LNCaP clone FGC (cell line): Measurements from ENCODE around the gene FMN1.

Source experiments
- DNase-seq: peaks from one replicate; pipeline ENCODE4 v3.0.0-alpha.2; 2011; ENCODE audit warnings: low read depth
- H3K4me3 ChIP-seq: 2 replicates; pipeline ENCODE4 v1.5.1; 2011; ENCODE audit warnings: mild to moderate bottlenecking, low read depth, low read length, control low read depth
- CTCF ChIP-seq: IDR thresholded peaks from 2 replicates; pipeline ENCODE4 v1.5.1; 2012; ENCODE audit warnings: mild to moderate bottlenecking; ENCODE audit not compliant: control insufficient read depth, insufficient read depth; ENCODE audit errors: extremely low read depth

FMN1 gene

GRCh38 chr15:32730677-32731654 is 463.5 kb downstream of the FMN1 start:
- no peak for TF ChIP-seq CTCF
- H3K4me3 ChIP-seq: no peak overlapping the region
- no peak for DNase-seq

DNA sequence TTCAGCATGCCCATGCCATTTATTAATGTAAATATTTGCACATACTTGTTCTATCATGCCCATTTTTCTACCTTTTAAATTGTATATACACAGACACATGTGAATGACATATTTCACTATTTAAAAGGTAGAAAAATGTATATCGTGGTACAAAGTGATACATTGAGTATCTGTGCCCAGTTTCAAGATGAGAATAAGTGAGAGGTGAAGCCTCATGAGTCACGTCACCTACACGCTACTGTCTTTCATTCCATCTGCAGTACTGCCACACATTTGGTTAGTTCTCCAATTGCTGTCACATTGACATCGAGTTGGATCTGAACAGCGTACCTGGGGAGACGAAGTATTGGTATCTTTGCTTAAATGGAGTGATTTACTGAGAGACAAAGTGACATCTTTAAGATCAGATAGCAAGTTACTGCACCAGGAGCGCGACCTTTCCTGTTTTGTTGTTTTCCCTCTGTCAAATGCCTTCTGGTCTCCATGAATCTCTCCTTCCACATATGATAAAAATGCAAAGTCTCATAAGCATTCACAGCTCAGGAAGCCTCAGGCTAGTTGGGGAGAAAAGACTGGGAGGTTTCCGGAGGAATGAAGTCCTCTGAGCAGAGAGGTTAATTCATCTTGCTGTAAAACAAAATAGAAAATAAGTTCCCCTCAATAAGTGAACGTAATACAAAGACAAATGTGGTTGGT is 464.7 kb downstream of the FMN1 start:
- TF ChIP-seq CTCF: no peak

GRCh38 chr15:32723171-32723948 is 471.2 kb downstream of the FMN1 start:
- no peak for TF ChIP-seq CTCF
- no peak overlapping the region for H3K4me3 ChIP-seq
- DNase-seq: no peak

More for the DNA sequence above, 464.7 kb downstream of the FMN1 start:
- DNase-seq: no peak
- no peak overlapping the region for H3K4me3 ChIP-seq

DNA sequence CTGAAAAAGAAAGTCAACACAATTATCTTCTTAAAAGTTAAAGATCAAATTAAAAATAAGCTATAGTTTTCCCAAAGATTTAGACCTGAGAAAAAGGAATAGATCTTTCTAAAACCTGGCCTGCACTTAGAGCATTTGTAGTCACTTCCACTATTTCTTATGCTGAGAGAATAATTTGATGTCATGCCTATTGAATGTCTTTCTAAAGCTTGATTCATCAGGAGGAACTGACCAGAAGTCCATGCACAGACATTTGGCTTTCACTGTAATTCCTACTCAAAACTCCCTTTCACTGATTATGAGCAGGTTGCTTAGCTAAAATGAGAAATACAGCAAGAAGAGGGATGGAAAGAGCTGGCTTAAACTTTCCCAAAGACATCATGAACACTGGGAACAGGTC is 472.4 kb downstream of the FMN1 start:
- H3K4me3 ChIP-seq: no peak overlapping the region
- DNase-seq: no peak
- TF ChIP-seq CTCF: no peak

- H3K4me3 ChIP-seq: no peak overlapping the region
- TF ChIP-seq CTCF: no peak
- no peak for DNase-seq
These were observed 472.9 kb downstream of the FMN1 start for GRCh38 chr15:32721596-32721995.

DNA sequence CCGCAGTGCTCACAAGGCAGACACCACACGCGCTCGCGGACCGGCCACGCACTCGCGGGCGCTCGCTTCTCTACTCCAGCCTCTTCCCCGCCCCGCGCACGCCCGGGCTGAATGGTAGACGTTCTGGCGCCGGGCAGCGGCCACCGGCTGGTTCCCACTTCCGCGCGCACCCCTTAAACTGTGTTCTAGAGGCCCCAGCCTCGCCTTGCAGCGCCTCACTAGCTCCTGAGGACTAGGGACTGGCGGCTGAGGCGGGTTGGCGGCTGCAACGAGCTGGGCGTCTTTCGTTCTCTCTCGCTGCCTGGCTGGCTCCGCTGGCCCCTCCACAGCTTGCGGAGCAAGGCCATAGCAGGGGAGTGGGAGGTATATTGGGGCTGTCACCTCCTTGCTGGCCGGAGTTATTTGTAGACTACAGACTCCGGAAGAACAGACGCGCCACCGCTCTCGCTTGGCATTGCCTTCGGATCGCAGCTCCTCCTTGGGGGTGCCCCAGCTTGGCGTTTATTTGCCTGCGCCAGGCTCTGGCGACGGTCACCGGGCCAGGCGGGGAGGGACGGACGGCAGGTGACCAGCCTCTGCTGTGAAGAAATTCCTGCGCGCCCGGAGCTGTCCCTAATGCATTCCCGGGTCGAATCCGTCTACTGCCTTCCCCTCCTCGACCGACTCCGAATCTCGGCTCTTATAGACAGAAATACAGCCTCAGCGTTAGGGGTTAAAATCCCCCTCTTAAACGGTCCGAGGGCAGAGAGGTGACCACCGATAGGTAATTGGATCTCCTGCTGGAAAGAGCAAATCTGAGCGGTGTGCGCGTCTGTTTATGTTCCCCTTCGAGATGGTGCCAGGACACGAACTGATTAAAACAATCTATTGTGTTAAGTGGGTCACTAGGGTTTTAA is 475.4 kb downstream of the FMN1 start:
- H3K4me3 ChIP-seq: no peak overlapping the region
- DNase-seq: no peak
- no peak for TF ChIP-seq CTCF
